Activated naive CD4-positive, alpha-beta T cell treated with anti-CD3 and anti-CD28 coated beads, Interleukin-2, amount 10 ng/mL, durations not matched to agents 7 days and 5 days (primary cell): Measurements from ENCODE around the gene DIPK1A.

Experiments
- CTCF ChIA-PET: fragments of 350-600 bp; sonication (Branson Sonifier 250); formaldehyde crosslinking; loops from one replicate; lab custom pipeline; 2021; ENCODE audit warnings: antibody characterized with exemption; lab: Charles Lee
- DNase-seq: peaks from one replicate; pipeline ENCODE4 v3.0.0-alpha.2; 2020
- H3K27ac Mint-ChIP-seq: one replicate; pipeline ENCODE4 v1.8.0; 2021; ENCODE audit warnings: mild to moderate bottlenecking, moderate library complexity, mixed read lengths
- H3K27me3 Mint-ChIP-seq: one replicate; pipeline ENCODE4 v1.8.0; 2021; ENCODE audit warnings: mild to moderate bottlenecking, mixed read lengths
- H3K36me3 Mint-ChIP-seq: one replicate; pipeline ENCODE4 v1.8.0; 2021; ENCODE audit warnings: mixed read lengths
- H3K4me1 Mint-ChIP-seq: one replicate; pipeline ENCODE4 v1.8.0; 2021; ENCODE audit warnings: mixed read lengths
- H3K4me3 Mint-ChIP-seq: one replicate; pipeline ENCODE4 v1.8.0; 2021; ENCODE audit warnings: mild to moderate bottlenecking, moderate library complexity, mixed read lengths
- H3K9me3 Mint-ChIP-seq: one replicate; pipeline ENCODE4 v1.8.0; 2021; ENCODE audit warnings: mixed read lengths

Gene DIPK1A

DNA sequence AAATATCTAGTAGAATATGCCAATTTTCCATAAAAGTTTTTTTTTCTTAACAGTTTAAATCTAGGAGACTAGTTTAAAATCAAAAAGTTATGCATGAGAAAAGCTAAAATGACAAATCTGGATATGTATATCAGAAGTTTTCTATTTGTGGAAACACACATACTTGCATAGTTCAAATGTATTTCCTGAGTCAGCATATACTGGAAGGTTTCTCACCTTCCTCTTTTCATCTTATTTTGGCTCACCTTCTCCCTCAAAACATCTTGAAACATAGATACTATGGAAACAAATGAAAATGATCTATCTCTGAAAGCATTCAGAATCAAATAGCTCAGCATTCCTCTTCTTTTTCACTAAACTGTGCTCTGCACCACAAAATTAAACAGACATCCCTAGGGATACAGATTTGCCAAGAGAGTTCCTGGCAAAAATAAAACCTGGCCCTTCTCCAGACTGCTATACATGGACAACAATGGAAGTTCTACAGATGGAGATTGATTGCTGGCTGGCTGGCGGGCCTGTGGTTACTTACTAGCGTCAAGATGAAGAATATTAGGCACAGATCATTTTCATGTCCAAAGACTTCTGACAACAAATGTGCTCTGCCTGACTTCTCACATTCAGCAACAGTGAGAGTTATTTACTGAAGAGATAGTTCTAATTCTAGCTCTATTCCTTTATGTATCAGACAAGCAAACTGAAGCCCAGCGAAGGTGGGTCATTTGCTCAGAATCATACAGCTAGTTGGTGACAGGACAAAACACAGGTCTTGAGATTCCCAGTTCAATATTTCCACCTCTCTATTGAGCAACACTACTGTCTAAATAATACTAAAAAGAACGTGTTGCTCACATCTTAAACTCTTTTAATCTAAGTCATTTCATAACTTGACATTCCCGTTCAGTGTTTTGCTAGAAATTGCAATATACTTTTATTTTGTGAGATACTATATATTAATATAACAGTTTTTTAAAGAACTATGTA lies 26.6 kb downstream of the DIPK1A start:
- Mint-ChIP-seq H3K4me1 (peaks cover 37% of the 10 kb centered on the region), H3K9me3 (no peaks in the 10 kb centered on the region), H3K4me3 (no peak overlapping the region), H3K27me3 (no peaks in the 10 kb centered on the region), H3K36me3 (peaks cover 17% of the 10 kb centered on the region), H3K27ac (no peak overlapping the region)
- DNase-seq: no peak
- CTCF ChIA-PET: interaction anchor here (1.2 to 1.5 kb wide), 2 partner anchors 27 to 75 kb away, joined by 3 read pairs; partner anchors contain the start of gene DIPK1A

DNA sequence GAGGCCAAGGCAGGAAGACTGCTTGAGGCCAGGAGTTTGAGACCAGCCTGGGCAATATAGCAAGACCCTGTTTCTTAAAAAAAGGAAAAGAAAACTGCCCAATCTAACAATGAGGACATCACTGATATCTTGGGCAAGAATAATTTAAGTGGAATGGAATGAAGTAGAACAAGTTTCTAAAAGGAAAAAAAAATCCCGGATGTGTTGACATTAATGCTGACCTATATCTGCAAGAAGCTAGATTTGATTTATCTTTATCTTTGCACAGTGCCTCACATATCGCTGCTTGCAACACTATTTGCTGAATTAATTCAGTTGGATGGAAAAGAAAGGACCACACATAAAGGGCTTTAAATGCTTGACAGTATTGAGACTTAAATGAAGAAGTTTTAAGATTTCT lies 27.8 kb downstream of the DIPK1A start:
- Mint-ChIP-seq H3K4me1 (peaks cover 44% of the 10 kb centered on the region), H3K36me3 (peaks cover 23% of the 10 kb centered on the region), H3K27me3 (no peaks in the 10 kb centered on the region), H3K27ac (no peak overlapping the region), H3K9me3 (no peaks in the 10 kb centered on the region), H3K4me3 (no peak overlapping the region)
- CTCF ChIA-PET: interaction anchor here (1.5 kb wide), 1 partner anchor 73 kb away, joined by 3 read pairs; no protein-coding TSS in a partner anchor
- no peak for DNase-seq

DNA sequence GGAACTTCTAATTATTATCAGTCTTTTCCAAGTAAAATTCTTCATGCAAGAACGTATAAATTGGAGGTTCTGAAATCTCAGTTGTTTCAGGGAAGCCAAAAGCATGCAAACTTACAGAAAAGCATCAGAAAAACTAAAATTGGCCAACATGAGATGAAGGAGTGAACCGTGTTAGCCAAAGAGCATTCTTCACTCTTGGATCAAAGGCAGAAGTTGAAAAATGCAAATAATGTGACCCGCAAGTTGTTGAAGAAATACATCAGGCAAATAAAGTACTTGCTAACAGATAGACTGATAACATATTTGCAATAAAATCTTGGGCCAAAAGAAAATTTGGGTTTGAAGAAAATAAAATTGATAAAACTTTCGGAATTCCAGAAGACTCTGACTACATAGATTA lies 29.6 kb downstream of the DIPK1A start:
- no peak overlapping the region for H3K4me3 Mint-ChIP-seq
- DNase-seq: no peak
- CTCF ChIA-PET: no interaction called here
- no peaks in the 10 kb centered on the region for H3K9me3 Mint-ChIP-seq
- no peak overlapping the region for H3K27ac Mint-ChIP-seq
- H3K36me3 Mint-ChIP-seq: peaks cover 26% of the 10 kb centered on the region
- no peaks in the 10 kb centered on the region for H3K27me3 Mint-ChIP-seq
- peaks cover 38% of the 10 kb centered on the region for H3K4me1 Mint-ChIP-seq

DNA sequence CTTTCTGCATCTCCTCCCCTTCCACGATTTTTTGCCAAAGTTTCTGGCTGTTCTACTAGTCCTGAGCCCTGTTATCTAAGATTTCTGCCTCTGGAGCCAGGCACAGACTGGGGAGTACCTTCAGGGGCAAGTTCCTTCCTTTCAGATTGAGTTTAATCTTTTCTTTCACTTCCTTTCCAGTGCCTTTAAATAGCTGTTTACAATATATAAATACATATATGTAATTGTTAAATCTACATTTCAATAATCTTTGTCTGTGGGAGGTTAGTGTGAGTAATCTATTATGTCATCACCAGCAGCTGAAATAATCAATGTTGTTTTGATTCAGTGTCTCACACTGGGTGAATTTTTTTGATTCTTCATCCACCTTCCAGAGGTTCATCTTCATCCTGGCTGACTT lies 31.8 kb downstream of the DIPK1A start:
- Mint-ChIP-seq H3K4me1 (peaks cover 24% of the 10 kb centered on the region), H3K4me3 (no peak overlapping the region), H3K36me3 (peaks cover 23% of the 10 kb centered on the region), H3K9me3 (no peaks in the 10 kb centered on the region), H3K27ac (peak overlapping the region; percentile 3), H3K27me3 (no peaks in the 10 kb centered on the region)
- no peak for DNase-seq
- CTCF ChIA-PET: interaction anchor here (0.8 to 1.4 kb wide), 4 partner anchors 15 to 65 kb away, joined by 3 to 5 read pairs (median 3); no protein-coding TSS in a partner anchor

DNA sequence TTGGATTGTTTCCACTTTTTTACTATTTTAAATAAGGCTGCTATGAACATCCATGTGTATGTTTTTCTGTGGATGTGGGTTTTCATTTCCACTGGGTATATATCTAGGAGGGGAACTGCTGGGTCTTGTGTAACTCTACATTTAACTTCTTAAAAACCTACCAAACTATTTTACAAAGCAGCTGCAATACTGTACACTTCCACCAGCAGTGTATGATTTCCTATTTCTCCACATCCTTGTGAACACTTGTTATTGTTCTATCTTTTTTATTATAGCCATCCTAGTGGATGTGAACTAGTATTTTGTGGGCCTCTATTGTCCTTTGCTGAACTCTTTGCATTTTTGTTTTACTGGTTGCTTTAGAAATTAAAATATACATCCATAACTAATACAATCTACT lies 33.4 kb downstream of the DIPK1A start:
- H3K27ac Mint-ChIP-seq: no peak overlapping the region
- H3K36me3 Mint-ChIP-seq: peaks cover 20% of the 10 kb centered on the region
- CTCF ChIA-PET: interaction anchor here (1.4 kb wide), 1 partner anchor 9 kb away, joined by 3 read pairs; no protein-coding TSS in a partner anchor
- H3K4me1 Mint-ChIP-seq: peaks cover 22% of the 10 kb centered on the region
- H3K27me3 Mint-ChIP-seq: no peaks in the 10 kb centered on the region
- H3K9me3 Mint-ChIP-seq: no peaks in the 10 kb centered on the region
- no peak for DNase-seq
- H3K4me3 Mint-ChIP-seq: no peak overlapping the region

DNA sequence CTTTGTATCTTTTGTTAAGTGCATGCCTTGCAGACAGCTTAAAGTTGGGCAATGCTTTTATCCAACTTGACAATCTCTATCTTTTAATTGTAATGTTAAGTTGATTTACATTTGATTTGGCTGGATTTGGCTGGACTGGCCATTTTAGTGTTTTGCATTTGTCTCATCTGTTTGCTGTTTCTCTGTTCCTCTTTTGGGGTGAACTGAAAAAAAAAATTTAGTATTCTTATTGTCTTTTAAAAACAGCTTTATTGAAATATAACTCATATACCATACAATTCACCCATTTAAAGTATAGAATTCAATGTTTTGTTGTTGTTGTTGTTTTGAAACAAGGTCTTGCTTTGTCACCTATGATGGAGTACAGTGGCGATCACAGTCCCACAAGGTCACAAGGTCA lies 34.4 kb downstream of the DIPK1A start:
- CTCF ChIA-PET: interaction anchor here (1.0 to 2.0 kb wide), 4 partner anchors 21 to 67 kb away, joined by 3 to 7 read pairs (median 4); no protein-coding TSS in a partner anchor
- peaks cover 20% of the 10 kb centered on the region for H3K36me3 Mint-ChIP-seq
- peaks cover 20% of the 10 kb centered on the region for H3K4me1 Mint-ChIP-seq
- DNase-seq: no peak
- H3K27me3 Mint-ChIP-seq: no peaks in the 10 kb centered on the region
- no peaks in the 10 kb centered on the region for H3K9me3 Mint-ChIP-seq
- no peak overlapping the region for H3K27ac Mint-ChIP-seq
- H3K4me3 Mint-ChIP-seq: no peak overlapping the region

DNA sequence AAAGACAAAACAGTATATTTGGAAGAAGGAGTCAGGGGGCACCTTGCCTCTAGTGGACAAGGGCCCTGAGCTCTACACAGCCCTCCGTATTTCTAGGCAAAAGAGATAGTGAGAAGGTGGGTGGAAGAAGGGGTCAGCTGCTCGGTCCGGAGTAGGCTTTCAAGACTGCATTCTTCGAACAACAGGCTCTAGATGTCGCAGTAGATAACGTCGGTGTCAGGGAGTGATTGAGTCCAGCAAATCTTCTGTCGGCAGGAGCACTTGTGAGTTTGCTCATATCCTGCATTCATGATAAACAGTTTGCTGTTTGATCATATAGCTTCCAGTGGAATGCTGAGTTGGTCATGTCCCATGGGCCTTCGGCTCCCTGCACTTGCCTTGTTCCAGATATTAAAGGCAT lies 36.8 kb downstream of the DIPK1A start:
- peaks cover 9% of the 10 kb centered on the region for H3K4me1 Mint-ChIP-seq
- no peaks in the 10 kb centered on the region for H3K27me3 Mint-ChIP-seq
- H3K36me3 Mint-ChIP-seq: peaks cover 30% of the 10 kb centered on the region
- H3K27ac Mint-ChIP-seq: no peak overlapping the region
- peaks cover 2% of the 10 kb centered on the region for H3K9me3 Mint-ChIP-seq
- H3K4me3 Mint-ChIP-seq: no peak overlapping the region
- no peak for DNase-seq
- CTCF ChIA-PET: interaction anchor here (1.0 to 1.5 kb wide), 2 partner anchors 35 to 65 kb away, joined by 3 to 4 read pairs; no protein-coding TSS in a partner anchor

DNA sequence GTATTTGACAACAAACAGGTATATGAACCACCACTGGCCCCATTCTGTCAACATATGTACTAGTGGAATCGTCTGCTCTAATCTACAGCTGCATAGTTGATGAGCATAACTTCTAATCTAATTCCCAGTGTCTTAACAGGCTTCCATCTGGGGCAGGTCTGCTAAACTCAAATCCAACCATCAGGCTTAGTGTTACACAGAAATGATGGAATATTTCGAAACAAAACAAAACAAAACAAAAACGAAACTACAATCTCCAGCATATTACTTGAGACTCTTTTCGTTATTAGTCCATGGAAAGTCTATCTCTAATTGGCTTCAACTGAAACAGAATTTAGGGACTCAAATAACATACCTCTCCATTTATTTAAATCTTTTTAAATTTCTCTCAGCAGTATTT lies 37.6 kb downstream of the DIPK1A start:
- Mint-ChIP-seq H3K9me3 (peaks cover 2% of the 10 kb centered on the region), H3K36me3 (peaks cover 30% of the 10 kb centered on the region), H3K4me1 (peaks cover 3% of the 10 kb centered on the region), H3K4me3 (no peak overlapping the region), H3K27me3 (no peaks in the 10 kb centered on the region), H3K27ac (no peak overlapping the region)
- no peak for DNase-seq
- CTCF ChIA-PET: no interaction called here

DNA sequence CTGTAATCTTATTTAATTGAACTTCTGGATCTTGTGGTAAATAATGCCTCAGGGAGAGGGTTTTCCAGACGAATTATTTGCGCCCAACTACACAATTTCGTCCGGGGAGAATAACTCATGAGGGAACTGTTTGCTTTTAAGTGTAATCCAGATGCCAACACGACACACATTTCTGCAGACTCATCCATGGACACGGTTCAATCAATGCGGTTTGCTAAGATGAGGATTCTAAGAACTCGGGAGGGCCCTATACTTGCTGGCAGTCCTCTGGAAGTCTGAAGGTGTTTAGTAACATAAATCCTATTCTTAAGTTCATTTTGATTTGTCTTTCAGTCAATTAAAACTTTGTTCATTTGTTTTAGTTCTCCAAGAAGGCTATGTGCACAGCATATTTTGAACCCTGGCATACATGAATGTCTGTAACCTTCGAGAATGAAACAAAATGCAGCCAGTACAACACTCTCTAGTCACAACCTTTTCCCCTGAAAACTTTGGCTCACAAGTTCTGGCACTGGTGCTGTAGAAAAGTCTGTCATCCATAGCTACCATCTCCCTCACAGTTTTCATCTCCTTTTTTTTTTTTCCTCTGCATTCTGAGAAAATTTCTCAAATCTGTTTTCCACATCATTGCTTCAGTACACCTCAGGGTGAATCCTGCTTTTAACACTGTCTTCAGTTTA lies 38.8 kb downstream of the DIPK1A start:
- CTCF ChIA-PET: no interaction called here
- no peak for DNase-seq
- Mint-ChIP-seq H3K4me1 (peaks cover 4% of the 10 kb centered on the region), H3K27ac (no peak overlapping the region), H3K36me3 (peaks cover 26% of the 10 kb centered on the region), H3K9me3 (peaks cover 2% of the 10 kb centered on the region), H3K27me3 (no peaks in the 10 kb centered on the region), H3K4me3 (no peak overlapping the region)

DNA sequence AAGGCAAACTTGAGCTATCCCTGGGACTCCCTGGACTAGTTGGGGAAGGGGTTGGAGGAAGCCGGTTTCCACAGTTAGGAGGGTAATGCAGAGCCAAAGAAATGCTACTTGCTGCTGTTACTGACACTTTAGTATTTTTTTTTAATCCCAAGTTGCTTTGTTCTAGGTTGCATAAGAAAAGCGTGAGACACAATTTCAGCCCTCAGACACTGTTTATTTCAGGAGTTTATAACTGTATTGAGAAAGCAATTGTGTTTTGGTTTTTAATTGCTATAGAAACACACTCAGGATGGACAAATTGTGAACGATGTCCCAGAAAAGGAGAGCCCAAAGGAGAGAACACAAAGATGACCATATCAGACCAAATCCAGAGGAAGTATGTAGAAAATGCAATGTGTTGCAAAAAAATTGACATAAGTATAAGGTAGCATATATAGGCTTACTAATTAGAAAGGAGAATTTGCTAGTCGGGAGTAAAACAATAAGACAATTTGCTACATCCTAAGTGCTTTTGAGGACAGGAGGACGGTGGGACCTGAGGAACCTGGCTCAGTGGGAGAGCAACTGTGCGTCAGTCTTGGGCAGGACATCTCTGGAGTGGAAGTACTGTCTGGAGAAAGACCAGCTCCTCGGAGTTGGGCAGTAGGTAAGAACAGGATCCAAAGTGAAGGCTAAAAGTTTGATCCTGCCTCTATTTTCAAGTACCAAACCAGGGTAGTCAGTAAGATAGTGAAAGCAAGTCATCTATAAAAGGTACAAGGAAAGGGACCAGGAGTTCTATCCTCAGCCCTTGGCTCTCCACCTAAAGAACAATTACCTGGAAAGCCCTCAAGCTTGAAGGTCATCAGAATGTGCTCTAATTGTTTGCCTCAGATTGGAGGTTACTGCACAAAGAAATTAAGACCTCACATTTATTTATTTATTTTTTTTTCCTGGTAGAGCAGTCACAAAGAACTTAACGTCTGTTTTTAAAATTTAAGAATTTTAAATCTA lies 39.9 kb downstream of the DIPK1A start:
- Mint-ChIP-seq H3K36me3 (peaks cover 25% of the 10 kb centered on the region), H3K27me3 (no peaks in the 10 kb centered on the region), H3K27ac (no peak overlapping the region), H3K4me3 (no peak overlapping the region), H3K4me1 (peaks cover 5% of the 10 kb centered on the region), H3K9me3 (peaks cover 2% of the 10 kb centered on the region)
- CTCF ChIA-PET: interaction anchor here (0.8 kb wide), 1 partner anchor 72 kb away, joined by 3 read pairs; no protein-coding TSS in a partner anchor
- DNase-seq: no peak

DNA sequence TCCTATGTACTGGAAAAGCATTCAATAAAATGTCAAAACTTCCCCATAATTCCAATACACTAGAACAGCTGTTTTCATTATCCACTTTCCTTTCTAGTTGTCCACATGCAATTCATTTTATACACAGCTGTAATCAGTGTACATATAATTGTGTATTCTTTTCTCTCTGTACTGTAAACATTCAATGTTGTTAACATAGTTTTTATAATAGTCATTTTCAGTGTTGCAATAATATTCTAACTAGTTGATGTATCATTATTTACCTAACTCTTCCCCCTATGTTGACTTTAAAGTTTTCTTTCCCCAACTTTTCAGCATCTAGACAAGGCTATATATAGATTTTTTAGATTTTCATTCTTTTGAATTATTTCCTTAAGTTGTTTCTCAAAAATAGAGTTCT lies 44.4 kb downstream of the DIPK1A start:
- Mint-ChIP-seq H3K4me3 (no peak overlapping the region), H3K4me1 (peaks cover 2% of the 10 kb centered on the region), H3K36me3 (peaks cover 24% of the 10 kb centered on the region), H3K27me3 (no peaks in the 10 kb centered on the region), H3K27ac (no peak overlapping the region), H3K9me3 (peaks cover 2% of the 10 kb centered on the region)
- no peak for DNase-seq
- CTCF ChIA-PET: no interaction called here

DNA sequence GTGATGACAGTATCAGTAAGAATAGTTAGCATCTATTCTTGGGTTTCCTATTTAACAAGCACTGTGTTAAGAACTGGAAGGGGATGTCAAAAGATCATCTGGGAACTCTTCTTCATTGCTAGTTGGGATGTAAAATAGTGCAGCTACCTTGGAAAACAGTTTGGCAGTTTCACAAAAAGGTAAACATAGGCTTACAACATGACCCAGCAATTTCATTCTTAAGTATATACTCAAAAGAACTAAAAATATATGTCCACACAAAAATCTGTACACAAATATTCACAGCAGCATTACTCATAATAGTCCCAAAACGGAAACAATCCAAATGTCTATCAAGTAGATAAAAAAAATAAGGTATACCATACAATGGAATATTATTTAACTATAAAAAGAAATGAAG lies 45.7 kb downstream of the DIPK1A start:
- H3K4me3 Mint-ChIP-seq: no peak overlapping the region
- peaks cover 6% of the 10 kb centered on the region for H3K4me1 Mint-ChIP-seq
- DNase-seq: no peak
- no peaks in the 10 kb centered on the region for H3K27me3 Mint-ChIP-seq
- peaks cover 15% of the 10 kb centered on the region for H3K36me3 Mint-ChIP-seq
- peaks cover 2% of the 10 kb centered on the region for H3K9me3 Mint-ChIP-seq
- CTCF ChIA-PET: no interaction called here
- H3K27ac Mint-ChIP-seq: no peak overlapping the region

DNA sequence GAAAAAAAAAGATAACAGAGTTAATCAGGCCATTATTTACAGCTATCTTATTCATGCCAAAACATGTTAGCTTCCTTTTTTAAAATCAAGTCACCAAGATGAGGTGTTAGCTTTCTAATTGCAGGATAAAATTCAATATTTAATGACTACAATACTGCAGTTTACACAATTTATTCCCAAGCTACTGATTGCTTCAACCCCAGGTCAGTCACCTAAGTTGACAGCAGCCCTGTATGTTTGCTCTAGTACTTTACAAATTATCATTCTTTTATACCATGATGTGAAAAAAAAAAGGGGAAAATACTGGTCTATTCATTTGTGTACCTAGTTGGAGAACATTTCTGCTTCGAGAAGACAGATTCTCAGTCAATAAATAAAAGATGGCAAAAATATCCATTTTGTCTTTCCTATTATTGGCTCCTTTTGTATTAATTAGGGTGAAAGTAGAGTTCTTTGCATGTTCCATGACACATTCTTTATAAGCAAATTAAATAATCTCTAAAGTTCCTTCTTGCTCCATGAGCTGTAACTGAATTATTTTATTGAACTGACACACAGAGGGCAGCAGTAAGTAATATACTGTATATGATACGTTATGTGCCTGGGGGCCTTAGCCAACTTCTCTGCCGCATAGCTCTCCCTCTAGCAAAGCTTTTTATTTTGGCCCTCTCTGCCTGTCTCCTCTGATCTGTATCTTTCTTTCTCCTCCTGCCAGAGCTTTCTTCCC lies 48.0 kb downstream of the DIPK1A start:
- peaks cover 6% of the 10 kb centered on the region for H3K4me1 Mint-ChIP-seq
- no peak overlapping the region for H3K27ac Mint-ChIP-seq

More for the DNA sequence above, 48.0 kb downstream of the DIPK1A start:
- Mint-ChIP-seq H3K9me3 (no peaks in the 10 kb centered on the region), H3K4me3 (no peak overlapping the region), H3K36me3 (peaks cover 19% of the 10 kb centered on the region), H3K27me3 (no peaks in the 10 kb centered on the region)
- no peak for DNase-seq
- CTCF ChIA-PET: interaction anchor here (0.8 to 2.8 kb wide), 5 partner anchors 14 to 81 kb away, joined by 3 to 6 read pairs (median 3); no protein-coding TSS in a partner anchor
